Parathyroid adenoma (tissue), 2 donors: Measurements from ENCODE around the gene CDC42BPG.

Source experiments
- H2AFZ ChIP-seq: fragments of 300-600 bp; sonication (generic); one replicate; pipeline ENCODE4 v1.7.0; 2017; ENCODE audit warnings: antibody characterized with exemption, mild to moderate bottlenecking
- H3K27ac ChIP-seq: fragments of 300-600 bp; sonication (generic); one replicate; pipeline ENCODE4 v1.7.0; 2017
- H3K27me3 ChIP-seq: fragments of 300-600 bp; sonication (generic); one replicate; pipeline ENCODE4 v1.7.0; 2017; ENCODE audit warnings: low read length; ENCODE audit not compliant: control insufficient read depth, insufficient read depth
- H3K36me3 ChIP-seq: fragments of 300-600 bp; sonication (generic); one replicate; pipeline ENCODE4 v1.7.0; 2017; ENCODE audit warnings: low read length; ENCODE audit not compliant: control insufficient read depth, insufficient read depth
- H3K4me1 ChIP-seq: fragments of 300-600 bp; sonication (generic); one replicate; pipeline ENCODE4 v1.7.0; 2017; ENCODE audit warnings: control low read depth
- H3K4me2 ChIP-seq: fragments of 300-600 bp; sonication (generic); one replicate; pipeline ENCODE4 v1.7.0; 2017; ENCODE audit warnings: low read length
- H3K4me3 ChIP-seq: fragments of 300-600 bp; sonication (generic); one replicate; pipeline ENCODE4 v1.7.0; 2017; ENCODE audit warnings: low read depth, low read length
- H3K79me2 ChIP-seq: fragments of 300-600 bp; sonication (generic); one replicate; pipeline ENCODE4 v1.7.0; 2017; ENCODE audit warnings: control low read depth
- H3K9ac ChIP-seq: fragments of 300-600 bp; sonication (generic); one replicate; pipeline ENCODE4 v1.7.0; 2017; ENCODE audit warnings: mild to moderate bottlenecking
- H3K9me3 ChIP-seq: fragments of 300-600 bp; sonication (generic); one replicate; pipeline ENCODE4 v1.7.0; 2017; ENCODE audit warnings: low read length; ENCODE audit not compliant: control insufficient read depth
- TF ChIP-seq, protein P1 (sequence below): fragments of 300-600 bp; sonication (generic); IDR thresholded peaks from one replicate; pipeline ENCODE4 v1.7.0; 2017; ENCODE audit warnings: antibody characterized with exemption, mild to moderate bottlenecking
- donor health status: primary hyperparathyroidism.

Gene CDC42BPG

DNA sequence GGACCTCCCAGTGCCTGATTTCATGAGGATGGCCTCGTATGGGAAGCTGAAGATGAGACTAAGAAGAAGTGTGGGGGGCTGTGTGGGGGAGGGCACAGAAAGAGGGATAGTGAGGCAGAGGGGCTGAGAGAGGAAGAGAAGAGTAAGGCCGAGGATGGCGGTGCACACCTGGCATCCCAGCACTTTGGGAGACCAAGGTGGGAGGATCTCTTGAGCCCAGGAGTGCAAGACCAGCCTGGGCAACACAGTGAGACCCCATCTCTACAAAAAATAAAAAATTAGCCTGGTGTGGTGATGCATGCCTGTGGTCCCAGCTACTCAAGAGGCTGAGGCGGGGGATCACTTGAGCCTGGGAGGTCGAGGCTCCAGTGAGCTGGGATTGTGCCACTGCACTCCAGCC lies 47.4 kb upstream of the CDC42BPG start:
- H3K9me3 ChIP-seq, result no peaks in the 10 kb centered on the region
- H2AFZ ChIP-seq, result no peak overlapping the region
- no peaks in the 10 kb centered on the region for H3K36me3 ChIP-seq
- H3K27ac ChIP-seq, result no peak overlapping the region
- TF ChIP-seq, protein P1, sequence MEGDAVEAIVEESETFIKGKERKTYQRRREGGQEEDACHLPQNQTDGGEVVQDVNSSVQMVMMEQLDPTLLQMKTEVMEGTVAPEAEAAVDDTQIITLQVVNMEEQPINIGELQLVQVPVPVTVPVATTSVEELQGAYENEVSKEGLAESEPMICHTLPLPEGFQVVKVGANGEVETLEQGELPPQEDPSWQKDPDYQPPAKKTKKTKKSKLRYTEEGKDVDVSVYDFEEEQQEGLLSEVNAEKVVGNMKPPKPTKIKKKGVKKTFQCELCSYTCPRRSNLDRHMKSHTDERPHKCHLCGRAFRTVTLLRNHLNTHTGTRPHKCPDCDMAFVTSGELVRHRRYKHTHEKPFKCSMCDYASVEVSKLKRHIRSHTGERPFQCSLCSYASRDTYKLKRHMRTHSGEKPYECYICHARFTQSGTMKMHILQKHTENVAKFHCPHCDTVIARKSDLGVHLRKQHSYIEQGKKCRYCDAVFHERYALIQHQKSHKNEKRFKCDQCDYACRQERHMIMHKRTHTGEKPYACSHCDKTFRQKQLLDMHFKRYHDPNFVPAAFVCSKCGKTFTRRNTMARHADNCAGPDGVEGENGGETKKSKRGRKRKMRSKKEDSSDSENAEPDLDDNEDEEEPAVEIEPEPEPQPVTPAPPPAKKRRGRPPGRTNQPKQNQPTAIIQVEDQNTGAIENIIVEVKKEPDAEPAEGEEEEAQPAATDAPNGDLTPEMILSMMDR, result no peak
- H3K27me3 ChIP-seq, result no peaks in the 10 kb centered on the region
- no peaks in the 10 kb centered on the region for H3K79me2 ChIP-seq
- no peak overlapping the region for H3K4me3 ChIP-seq
- H3K9ac ChIP-seq, result no peak overlapping the region
- no peaks in the 10 kb centered on the region for H3K4me1 ChIP-seq
- no peak overlapping the region for H3K4me2 ChIP-seq

DNA sequence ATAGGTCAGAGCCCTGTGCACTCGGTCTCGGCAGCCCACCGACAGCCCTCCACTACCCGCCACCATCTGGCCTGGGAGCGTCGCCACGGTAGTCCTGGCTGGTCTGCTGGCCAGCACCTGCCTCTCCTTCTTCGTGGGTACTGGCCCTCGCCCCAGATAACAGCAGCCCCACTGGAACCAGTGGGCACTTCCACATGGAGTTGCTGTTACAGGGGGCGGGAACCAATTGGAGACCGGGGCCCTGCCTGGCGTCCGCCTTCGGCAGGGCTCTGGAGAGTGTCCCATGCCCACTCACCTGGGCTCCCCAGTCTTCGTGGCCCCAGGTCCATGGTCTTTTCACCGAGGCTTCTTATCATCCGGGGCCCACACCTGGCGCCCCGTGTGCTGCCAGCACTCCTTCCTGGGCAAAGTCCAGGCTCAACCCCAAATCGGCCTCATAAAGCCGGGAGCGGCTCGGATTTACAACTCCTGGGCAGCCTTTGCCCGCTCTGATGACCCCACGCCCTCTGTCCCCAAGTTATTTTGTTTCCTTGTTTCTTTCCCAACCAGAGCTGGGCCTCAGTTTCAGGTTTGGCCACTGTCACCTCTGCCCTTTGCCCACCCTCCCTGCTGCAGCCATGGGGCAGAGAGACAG lies 46.9 kb upstream of the CDC42BPG start:
- no peak overlapping the region for H2AFZ ChIP-seq
- no peak overlapping the region for H3K27ac ChIP-seq
- H3K27me3 ChIP-seq, result no peaks in the 10 kb centered on the region
- no peak overlapping the region for H3K9ac ChIP-seq
- no peak overlapping the region for H3K4me2 ChIP-seq
- no peaks in the 10 kb centered on the region for H3K4me1 ChIP-seq
- TF ChIP-seq, protein P1, result no peak
- H3K79me2 ChIP-seq, result no peaks in the 10 kb centered on the region
- H3K36me3 ChIP-seq, result no peaks in the 10 kb centered on the region
- H3K9me3 ChIP-seq, result no peaks in the 10 kb centered on the region
- no peak overlapping the region for H3K4me3 ChIP-seq

DNA sequence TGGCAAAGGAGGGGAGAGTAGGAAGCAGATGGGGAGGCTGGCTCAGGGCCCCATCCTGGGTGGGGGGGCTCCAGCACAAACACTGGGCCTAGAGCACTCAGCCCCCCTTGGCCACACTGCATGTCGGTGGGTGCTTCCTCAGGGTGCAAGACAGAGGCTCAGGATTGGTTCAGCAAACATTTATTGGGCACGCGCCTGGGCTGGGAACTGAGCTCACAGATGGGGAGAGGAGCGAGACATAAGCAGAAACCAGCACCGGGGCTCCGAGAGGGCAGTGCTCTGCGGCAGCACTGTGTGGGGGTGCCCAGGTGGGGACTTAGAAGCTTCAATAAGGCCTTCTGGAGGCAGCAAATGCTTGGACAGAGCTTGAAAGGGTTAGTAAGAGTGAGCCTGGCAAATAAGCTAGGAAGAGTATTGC lies 46.1 kb upstream of the CDC42BPG start:
- Histone ChIP-seq H2AFZ (no peak overlapping the region), H3K4me2 (no peak overlapping the region), H3K27ac (no peak overlapping the region), H3K4me1 (no peaks in the 10 kb centered on the region), H3K27me3 (no peaks in the 10 kb centered on the region), H3K9me3 (no peaks in the 10 kb centered on the region), H3K79me2 (no peaks in the 10 kb centered on the region), H3K36me3 (no peaks in the 10 kb centered on the region), H3K9ac (no peak overlapping the region), H3K4me3 (no peak overlapping the region)
- TF ChIP-seq, protein P1, result no peak

DNA sequence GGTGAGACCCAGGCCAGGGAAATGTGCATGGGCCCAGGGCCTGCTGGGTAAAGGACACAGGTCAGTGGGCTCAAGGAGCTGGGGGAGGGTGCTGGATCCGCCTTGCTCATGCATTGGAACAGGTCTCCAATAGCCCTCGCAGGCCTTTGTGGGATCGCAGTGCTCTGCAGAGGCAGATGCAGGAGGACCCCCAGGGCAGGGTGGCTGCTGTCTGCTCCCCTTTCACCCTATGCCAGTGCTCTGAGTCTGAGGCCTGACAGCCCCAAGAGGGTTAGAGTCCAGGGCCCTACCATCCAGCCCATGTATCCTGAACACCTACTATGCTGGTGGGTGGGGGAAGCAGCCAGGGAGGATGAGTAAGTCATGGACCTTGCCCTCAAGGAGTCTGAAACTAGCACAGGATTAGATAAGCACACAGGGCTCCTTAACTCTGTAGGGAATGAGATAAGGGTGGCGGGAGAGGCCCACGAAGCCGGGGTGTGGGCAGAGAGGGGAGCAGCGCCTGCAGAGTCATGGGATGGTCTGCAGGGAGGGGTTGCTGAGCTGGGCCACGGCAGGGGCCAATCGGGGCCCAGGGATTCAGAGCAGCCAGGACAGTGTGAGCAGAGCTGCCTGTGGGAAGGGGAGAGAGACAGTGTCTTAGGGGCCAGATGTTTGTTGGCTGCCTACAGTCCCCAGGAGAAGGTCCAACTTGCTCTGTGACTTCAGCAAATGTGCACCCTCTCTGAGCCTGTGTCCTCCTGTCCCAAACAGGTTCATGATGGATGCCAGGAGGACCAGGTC lies 44.5 kb upstream of the CDC42BPG start:
- Histone ChIP-seq H3K4me2 (no peak overlapping the region), H3K9me3 (no peaks in the 10 kb centered on the region), H3K4me3 (no peak overlapping the region), H3K36me3 (no peaks in the 10 kb centered on the region), H3K27ac (no peak overlapping the region), H2AFZ (no peak overlapping the region), H3K4me1 (no peaks in the 10 kb centered on the region), H3K9ac (no peak overlapping the region), H3K79me2 (no peaks in the 10 kb centered on the region), H3K27me3 (no peaks in the 10 kb centered on the region)
- TF ChIP-seq, protein P1, result no peak

DNA sequence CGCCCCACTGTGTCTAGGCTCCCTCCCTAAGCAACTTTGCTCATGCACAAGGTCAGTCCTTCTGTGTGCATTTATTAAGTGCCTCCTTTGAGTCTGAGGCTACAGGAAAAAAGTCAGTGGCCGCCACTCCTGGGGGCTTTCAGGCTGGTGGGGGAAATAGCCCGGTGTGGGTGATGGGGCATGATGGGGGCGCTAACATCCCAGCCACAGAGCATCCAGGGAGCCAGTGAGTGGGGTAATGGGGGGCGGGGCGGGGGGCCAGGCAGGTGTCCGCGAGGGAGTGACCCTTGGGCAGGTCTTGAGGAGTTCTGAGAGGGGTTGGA lies 43.9 kb upstream of the CDC42BPG start:
- no peak overlapping the region for H3K4me3 ChIP-seq
- peak overlapping the region; percentile 80 for H2AFZ ChIP-seq
- H3K4me2 ChIP-seq, result peak overlapping the region; percentile 35
- TF ChIP-seq, protein P1, result no peak
- no peaks in the 10 kb centered on the region for H3K9me3 ChIP-seq
- H3K4me1 ChIP-seq, result no peaks in the 10 kb centered on the region
- H3K9ac ChIP-seq, result no peak overlapping the region
- no peak overlapping the region for H3K27ac ChIP-seq
- no peaks in the 10 kb centered on the region for H3K27me3 ChIP-seq
- H3K36me3 ChIP-seq, result no peaks in the 10 kb centered on the region
- no peaks in the 10 kb centered on the region for H3K79me2 ChIP-seq
